ENCODE data around the gene OR11H7. TPM values are rescaled to one million over a fixed set of nuclear protein-coding genes. Genes with fewer than 3 reads are reported as not detected.
"Not testable (repeated sequence)": the region's sequence is repeated elsewhere in the genome, so short reads cannot be mapped to it uniquely, and the experiment has no call there.

Gene OR11H7
- total and polyA plus RNA-seq, 3 donors from 2014 or later: not detected

- no peak for DNase-seq
- TF ChIP-seq CTCF (IDR thresholded peaks at IDR 0.05): no peak
- H3K27ac ChIP-seq: no peak overlapping the region
- no peaks in the 10 kb centered on the region for H3K4me1 ChIP-seq
- intact Hi-C loops (cut with DNase I; ENCODE audit: low total_unique reads): no loop called here
- no peak overlapping the region for H3K4me3 ChIP-seq
- no peaks in the 10 kb centered on the region for H3K27me3 ChIP-seq
- H3K36me3 ChIP-seq (ENCODE audit: low read depth, missing control alignments): no peaks in the 10 kb centered on the region
- no peaks in the 10 kb centered on the region for H3K9me3 ChIP-seq
- WGBS, 2 donors: 65 to 66% methylated on average over 5 of the region's 5 CpGs
Measured at GRCh38 chr14:20184181-20184580, 44.6 kb upstream of the OR11H7 start.

- H3K27ac ChIP-seq: no peak within 1 kb of the TSS
- intact Hi-C loops (cut with DNase I; ENCODE audit: low total_unique reads): no loop called here
- TF ChIP-seq POLR2A (IDR thresholded peaks at IDR 0.05) (no peak), CTCF (IDR thresholded peaks at IDR 0.05) (no peak)
- H3K4me1 ChIP-seq: no peaks in the 10 kb centered on the region
- WGBS, 2 donors: 47 to 75% methylated on average over 1 of the region's 1 CpG
- H3K4me3 ChIP-seq: no peak within 1 kb of the TSS
- H3K36me3 ChIP-seq (ENCODE audit: low read depth, missing control alignments): no peaks in the 10 kb centered on the region
- H3K27me3 ChIP-seq: no peaks in the 10 kb centered on the region
- no peaks in the 10 kb centered on the region for H3K9me3 ChIP-seq
- no peak for DNase-seq
Measured at GRCh38 chr14:20190596-20190995, 38.2 kb upstream of the OR11H7 start, which contains the start of gene OR11G2. Gene OR11G2, plus strand, starts transcription at chr14:20190896. Its CDS starts 6,542 bp downstream, at chr14:20197438.

GRCh38 chr14:20191396-20191795 lies 37.4 kb upstream of the OR11H7 start:
- Histone ChIP-seq H3K9me3 (no peaks in the 10 kb centered on the region), H3K27me3 (no peaks in the 10 kb centered on the region), H3K4me3 (no peak overlapping the region), H3K4me1 (no peaks in the 10 kb centered on the region), H3K27ac (no peak overlapping the region), H3K36me3 (ENCODE audit: low read depth, missing control alignments) (no peaks in the 10 kb centered on the region)
- intact Hi-C loops (cut with DNase I; ENCODE audit: low total_unique reads): no loop called here
- no peak for TF ChIP-seq CTCF (IDR thresholded peaks at IDR 0.05)
- TF ChIP-seq POLR2A (IDR thresholded peaks at IDR 0.05): no peak
- DNase-seq: no peak
- WGBS, 2 donors: 77 to 83% methylated on average over 3 of the region's 3 CpGs

GRCh38 chr14:20194101-20194500 lies 34.7 kb upstream of the OR11H7 start:
- Histone ChIP-seq H3K9me3 (no peaks in the 10 kb centered on the region), H3K4me3 (no peak overlapping the region), H3K36me3 (ENCODE audit: low read depth, missing control alignments) (no peaks in the 10 kb centered on the region), H3K27ac (no peak overlapping the region), H3K4me1 (no peaks in the 10 kb centered on the region), H3K27me3 (no peaks in the 10 kb centered on the region)
- intact Hi-C loops (cut with DNase I; ENCODE audit: low total_unique reads): no loop called here
- DNase-seq: no peak
- TF ChIP-seq CTCF (IDR thresholded peaks at IDR 0.05) (no peak), POLR2A (IDR thresholded peaks at IDR 0.05) (no peak)

- H3K27me3 ChIP-seq; H3K36me3 ChIP-seq (ENCODE audit: low read depth, missing control alignments); H3K9me3 ChIP-seq; H3K27ac ChIP-seq; H3K4me3 ChIP-seq; H3K4me1 ChIP-seq; DNase-seq; intact Hi-C loops (cut with DNase I; ENCODE audit: low total_unique reads): not testable (repeated sequence)
- WGBS, 2 donors: 77 to 87% methylated on average over 6 of the region's 6 CpGs
Measured at GRCh38 chr14:20195170-20195569, 33.6 kb upstream of the OR11H7 start.
